Neutrophil (primary cell): ENCODE results near the gene POU5F1.

ENCODE experiments used
- H3K27ac ChIP-seq: fragments of 200-600 bp; sonication (generic); 2 replicates; pipeline ENCODE4 v1.5.1; 2016; ENCODE audit warnings: mild to moderate bottlenecking, moderate library complexity
- H3K27me3 ChIP-seq: fragments of 200-600 bp; sonication (generic); 2 replicates; pipeline ENCODE4 v1.6.0; 2016; ENCODE audit warnings: mild to moderate bottlenecking
- H3K36me3 ChIP-seq: fragments of 200-600 bp; sonication (generic); 2 replicates; pipeline ENCODE4 v1.5.1; 2017
- H3K4me1 ChIP-seq, 2 experiments: fragments of 200-600 bp in 1 of 2; sonication (generic) in 1 of 2; 1 replicate in 1 of 2; 2 replicates in 1 of 2; pipeline versions ENCODE4 v1.5.1 to v1.6.1; 2013 to 2016; ENCODE audit warnings: low read depth in 1 of 2, low read length in 1 of 2, mild to moderate bottlenecking in 1 of 2, moderate library complexity in 1 of 2; ENCODE audit not compliant: control insufficient read depth in 1 of 2, insufficient read depth in 1 of 2
- H3K4me3 ChIP-seq, 2 experiments: fragments of 200-600 bp in 1 of 2; sonication (generic) in 1 of 2; 1 replicate in 1 of 2; 2 replicates in 1 of 2; pipeline ENCODE4 v1.5.1; 2013 to 2016; ENCODE audit warnings: low read depth in 1 of 2, low read length in 1 of 2, mild to moderate bottlenecking in 1 of 2, moderate library complexity in 1 of 2
- H3K9me3 ChIP-seq: fragments of 200-600 bp; sonication (generic); 2 replicates; pipeline ENCODE4 v1.5.1; 2016
- CTCF ChIP-seq: fragments of 200-600 bp; sonication (generic); IDR thresholded peaks from 2 replicates; pipeline ENCODE4 v1.5.1; 2016; ENCODE audit warnings: antibody characterized with exemption

Gene POU5F1

GRCh38 chr6:31130751-31131150 is 39.7 kb downstream of the POU5F1 start:
- H3K27ac ChIP-seq, result no peak overlapping the region
- H3K4me1 ChIP-seq, result no peaks in the 10 kb centered on the region
- no peaks in the 10 kb centered on the region for H3K9me3 ChIP-seq
- TF ChIP-seq CTCF, result no peak
- H3K36me3 ChIP-seq, result no peaks in the 10 kb centered on the region
- H3K4me3 ChIP-seq, result no peak overlapping the region
- H3K27me3 ChIP-seq, result peaks cover 18% of the 10 kb centered on the region

GRCh38 chr6:31129130-31129529 is 41.4 kb downstream of the POU5F1 start:
- Histone ChIP-seq H3K9me3 (no peaks in the 10 kb centered on the region), H3K4me3 (no peak overlapping the region), H3K27ac (no peak overlapping the region), H3K36me3 (no peaks in the 10 kb centered on the region), H3K4me1 (no peaks in the 10 kb centered on the region), H3K27me3 (peaks cover 18% of the 10 kb centered on the region)
- no peak for TF ChIP-seq CTCF

- Histone ChIP-seq H3K27me3 (peaks cover 18% of the 10 kb centered on the region), H3K4me1 (no peaks in the 10 kb centered on the region), H3K36me3 (no peaks in the 10 kb centered on the region), H3K9me3 (no peaks in the 10 kb centered on the region), H3K27ac (no peak overlapping the region), H3K4me3 (no peak overlapping the region)
- peak; percentile 75 for TF ChIP-seq CTCF
Observed at GRCh38 chr6:31128093-31128676, 42.3 kb downstream of the POU5F1 start.

GRCh38 chr6:31126396-31127175 is 43.9 kb downstream of the POU5F1 start:
- peaks cover 18% of the 10 kb centered on the region for H3K27me3 ChIP-seq
- no peak overlapping the region for H3K4me3 ChIP-seq
- no peak overlapping the region for H3K27ac ChIP-seq
- H3K4me1 ChIP-seq, result no peaks in the 10 kb centered on the region
- no peaks in the 10 kb centered on the region for H3K9me3 ChIP-seq
- H3K36me3 ChIP-seq, result no peaks in the 10 kb centered on the region
- no peak for TF ChIP-seq CTCF

- Histone ChIP-seq H3K4me1 (no peaks in the 10 kb centered on the region), H3K27me3 (peaks cover 18% of the 10 kb centered on the region), H3K36me3 (no peaks in the 10 kb centered on the region), H3K4me3 (no peak overlapping the region), H3K9me3 (no peaks in the 10 kb centered on the region), H3K27ac (no peak overlapping the region)
- no peak for TF ChIP-seq CTCF
Observed at GRCh38 chr6:31125586-31126363, 44.7 kb downstream of the POU5F1 start.
